Hematopoietic multipotent progenitor cell treated with erythropoietin and hydrocortisone succinate and interleukin-3 and kit ligand, for 6 days (in vitro differentiated cells): ENCODE results near the gene SGPP1.
"Not testable (repeated sequence)": the region's sequence is repeated elsewhere in the genome, so short reads cannot be mapped to it uniquely, and the experiment has no call there.

Experiments
- DNase-seq: peaks from one replicate; pipeline ENCODE4 v3.0.0-alpha.2; 2015

Gene SGPP1

GRCh38 chr14:63725786-63726460 is 1.9 kb downstream of the SGPP1 start:
- no peak for DNase-seq

- DNase-seq = peak; percentile 77
Observed at GRCh38 chr14:63717702-63718101, 10.2 kb downstream of the SGPP1 start.

- DNase-seq = no peak
Observed at GRCh38 chr14:63715360-63715759, 12.5 kb downstream of the SGPP1 start.

GRCh38 chr14:63713764-63714163 is 14.1 kb downstream of the SGPP1 start:
- DNase-seq = peak; percentile 86

- DNase-seq = no peak
Observed at GRCh38 chr14:63713058-63713457, 14.8 kb downstream of the SGPP1 start.

GRCh38 chr14:63712123-63712522 is 15.7 kb downstream of the SGPP1 start:
- DNase-seq = peak; percentile 32

GRCh38 chr14:63710497-63710896 is 17.4 kb downstream of the SGPP1 start:
- DNase-seq = peak; percentile 43

GRCh38 chr14:63709589-63709988 is 18.3 kb downstream of the SGPP1 start:
- DNase-seq = peak; percentile 62

GRCh38 chr14:63707216-63707615 is 20.6 kb downstream of the SGPP1 start:
- no peak for DNase-seq

GRCh38 chr14:63705561-63706070 is 22.2 kb downstream of the SGPP1 start:
- no peak for DNase-seq

- not testable (repeated sequence) for DNase-seq
Observed at GRCh38 chr14:63702530-63702929, 25.3 kb downstream of the SGPP1 start.

- DNase-seq = peak; percentile 87
Observed at GRCh38 chr14:63701606-63702299, 26.1 kb downstream of the SGPP1 start.

- peak; percentile 39 for DNase-seq
Observed at GRCh38 chr14:63692310-63693020, 35.4 kb downstream of the SGPP1 start.

- DNase-seq = no peak
Observed at GRCh38 chr14:63689132-63689531, 38.7 kb downstream of the SGPP1 start.

GRCh38 chr14:63686926-63687325 is 40.9 kb downstream of the SGPP1 start:
- no peak for DNase-seq

- no peak for DNase-seq
Observed at GRCh38 chr14:63685401-63685800, 42.5 kb downstream of the SGPP1 start.

- DNase-seq = no peak
Observed at GRCh38 chr14:63682727-63683593, 44.9 kb downstream of the SGPP1 start.

GRCh38 chr14:63678536-63678935 is 49.3 kb downstream of the SGPP1 start:
- no peak for DNase-seq

GRCh38 chr14:63677891-63678379 is 49.9 kb downstream of the SGPP1 start:
- DNase-seq = peak; percentile 61

GRCh38 chr14:63676615-63677014 is 51.2 kb downstream of the SGPP1 start:
- DNase-seq = no peak

- DNase-seq = no peak
Observed at GRCh38 chr14:63673886-63674497, 53.9 kb downstream of the SGPP1 start.

- DNase-seq = no peak
Observed at GRCh38 chr14:63673255-63673654, 54.6 kb downstream of the SGPP1 start.
